ENCODE results near the gene ABCC8.

The ABCC8 gene

DNA sequence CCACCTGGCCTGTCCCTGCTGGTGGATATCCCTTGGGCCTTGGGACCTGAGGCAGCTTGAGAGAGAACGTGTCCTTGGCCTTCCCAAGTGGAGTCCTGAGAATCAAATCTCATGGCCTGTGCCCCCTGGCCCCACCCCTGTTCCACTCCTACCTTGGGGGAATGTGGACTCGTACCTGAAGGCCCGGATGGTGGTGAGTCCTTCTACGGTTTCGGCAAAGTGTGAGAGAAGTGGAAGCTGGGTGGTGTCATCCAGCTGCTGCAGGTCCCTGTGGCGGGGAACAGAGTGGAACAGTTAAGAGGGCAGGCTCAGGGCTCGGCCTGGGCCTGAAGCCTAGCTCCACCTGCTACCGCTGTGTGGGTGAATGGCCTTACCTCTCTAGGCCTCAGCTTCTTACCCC, 74.2 kb downstream of the ABCC8 start:
- no peak overlapping the region for H3K4me3 ChIP-seq (ENCODE audit: low read depth, low read length)
- TF ChIP-seq, protein P1, sequence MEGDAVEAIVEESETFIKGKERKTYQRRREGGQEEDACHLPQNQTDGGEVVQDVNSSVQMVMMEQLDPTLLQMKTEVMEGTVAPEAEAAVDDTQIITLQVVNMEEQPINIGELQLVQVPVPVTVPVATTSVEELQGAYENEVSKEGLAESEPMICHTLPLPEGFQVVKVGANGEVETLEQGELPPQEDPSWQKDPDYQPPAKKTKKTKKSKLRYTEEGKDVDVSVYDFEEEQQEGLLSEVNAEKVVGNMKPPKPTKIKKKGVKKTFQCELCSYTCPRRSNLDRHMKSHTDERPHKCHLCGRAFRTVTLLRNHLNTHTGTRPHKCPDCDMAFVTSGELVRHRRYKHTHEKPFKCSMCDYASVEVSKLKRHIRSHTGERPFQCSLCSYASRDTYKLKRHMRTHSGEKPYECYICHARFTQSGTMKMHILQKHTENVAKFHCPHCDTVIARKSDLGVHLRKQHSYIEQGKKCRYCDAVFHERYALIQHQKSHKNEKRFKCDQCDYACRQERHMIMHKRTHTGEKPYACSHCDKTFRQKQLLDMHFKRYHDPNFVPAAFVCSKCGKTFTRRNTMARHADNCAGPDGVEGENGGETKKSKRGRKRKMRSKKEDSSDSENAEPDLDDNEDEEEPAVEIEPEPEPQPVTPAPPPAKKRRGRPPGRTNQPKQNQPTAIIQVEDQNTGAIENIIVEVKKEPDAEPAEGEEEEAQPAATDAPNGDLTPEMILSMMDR (IDR thresholded peaks at IDR 0.05; ENCODE audit: low read depth, low read length, missing control alignments), result no peak
- in situ Hi-C loops (cut with HindIII; ENCODE audit: low sequenced_read_pairs), result no loop called here
- DNase-seq (ENCODE audit: low read depth), result no peak

DNA sequence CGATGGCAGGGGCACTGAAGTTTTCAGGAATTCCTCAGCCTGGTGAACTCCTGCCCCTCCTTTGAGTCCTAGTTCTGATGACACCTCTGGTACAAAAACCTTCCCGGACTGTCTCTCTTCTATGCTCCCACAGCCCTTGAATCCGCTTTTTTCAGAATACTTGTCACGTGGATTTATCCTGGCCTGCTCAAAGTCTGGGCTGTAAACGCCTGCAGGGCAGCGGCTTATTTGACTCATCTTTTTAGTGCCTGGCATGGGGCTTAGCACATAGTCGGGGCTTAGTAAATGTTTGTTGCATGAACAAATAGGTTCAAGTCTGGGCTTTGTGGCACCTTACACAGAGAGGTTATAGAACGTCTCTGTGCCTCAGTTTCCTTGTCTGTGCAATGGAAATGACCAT, 74.8 kb downstream of the ABCC8 start:
- no peak for DNase-seq (ENCODE audit: low read depth)
- in situ Hi-C loops (cut with HindIII; ENCODE audit: low sequenced_read_pairs), result no loop called here
- no peak overlapping the region for H3K4me3 ChIP-seq (ENCODE audit: low read depth, low read length)
- TF ChIP-seq, protein P1 (IDR thresholded peaks at IDR 0.05; ENCODE audit: low read depth, low read length, missing control alignments), result no peak

DNA sequence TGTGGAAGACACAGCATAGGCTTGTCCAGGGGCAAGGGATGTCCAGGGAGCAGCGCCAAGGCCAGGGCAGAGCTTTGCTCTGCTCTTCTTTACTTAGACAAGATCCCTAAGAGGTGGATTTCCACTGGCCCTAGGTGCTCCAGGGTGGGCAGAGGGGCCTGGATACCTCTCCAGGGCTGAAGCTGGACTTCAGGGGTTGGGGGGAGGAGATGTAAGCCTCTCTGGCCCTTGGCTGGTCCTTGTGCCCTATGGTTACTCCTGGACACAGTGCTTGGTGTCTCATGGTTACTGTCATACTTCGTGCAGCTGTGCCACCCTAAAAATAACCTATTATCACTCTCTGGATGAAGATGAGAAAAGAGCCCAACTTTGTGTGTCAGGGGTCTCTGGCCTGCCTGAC, 75.3 kb downstream of the ABCC8 start:
- no peak overlapping the region for H3K4me3 ChIP-seq (ENCODE audit: low read depth, low read length)
- TF ChIP-seq, protein P1 (IDR thresholded peaks at IDR 0.05; ENCODE audit: low read depth, low read length, missing control alignments), result no peak
- in situ Hi-C loops (cut with HindIII; ENCODE audit: low sequenced_read_pairs), result no loop called here
- DNase-seq (ENCODE audit: low read depth), result no peak

DNA sequence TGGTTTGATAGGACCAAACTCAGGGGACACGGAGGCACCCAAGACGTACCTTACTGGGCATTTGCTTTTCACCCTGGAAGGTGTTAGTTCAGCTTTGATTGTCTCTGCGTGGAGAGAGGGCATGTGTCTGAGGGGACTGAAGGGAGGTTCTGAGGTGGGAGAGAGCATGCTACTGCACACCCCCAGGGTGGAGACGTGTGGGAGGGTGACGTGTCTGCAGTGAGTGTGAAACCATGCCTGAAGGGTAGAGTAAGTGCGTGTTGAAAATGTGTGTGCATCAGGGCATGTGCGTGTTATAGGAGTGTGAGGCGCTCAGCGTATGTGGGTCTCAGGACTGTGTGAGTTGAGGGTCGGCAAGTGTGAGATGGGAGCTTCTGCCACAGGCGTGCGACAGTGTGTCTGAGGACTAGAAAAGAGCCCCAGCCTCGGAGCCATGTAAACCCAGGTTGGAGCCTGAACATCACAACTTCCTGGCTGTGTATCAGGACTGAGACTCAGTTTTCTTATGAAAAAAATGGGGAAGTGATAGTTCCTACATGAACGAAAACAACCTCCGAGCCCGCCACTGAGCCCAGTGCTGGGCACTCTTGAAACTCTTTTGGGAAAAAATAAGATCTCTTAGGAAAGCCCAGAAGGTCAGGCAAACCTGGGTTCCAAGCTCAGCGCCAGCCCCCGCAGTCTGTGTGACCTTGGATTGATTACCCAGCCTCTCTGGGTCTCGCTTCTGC, 76.4 kb downstream of the ABCC8 start:
- in situ Hi-C loops (cut with HindIII; ENCODE audit: low sequenced_read_pairs), result no loop called here
- TF ChIP-seq, protein P1 (IDR thresholded peaks at IDR 0.05; ENCODE audit: low read depth, low read length, missing control alignments), result no peak
- H3K4me3 ChIP-seq (ENCODE audit: low read depth, low read length), result no peak overlapping the region
- no peak for DNase-seq (ENCODE audit: low read depth)

DNA sequence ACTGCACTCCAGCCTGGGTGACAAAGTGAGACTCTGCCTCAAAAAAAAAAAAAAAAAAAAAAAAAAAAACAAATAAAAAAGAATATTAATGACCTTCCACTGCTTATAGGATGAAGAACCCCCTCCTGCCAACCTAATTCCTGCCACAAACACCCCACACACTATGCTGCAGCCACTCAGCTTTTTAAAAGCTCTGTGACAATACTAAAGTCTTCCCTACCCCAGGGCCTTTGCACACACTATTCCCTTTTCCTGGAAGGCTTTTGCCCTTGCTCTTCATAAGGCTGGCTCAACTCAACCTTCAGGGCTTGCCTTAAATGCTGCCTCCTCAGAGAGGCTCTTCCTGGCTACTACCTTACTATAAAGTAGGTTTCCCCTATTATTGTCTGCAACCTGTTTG, 77.4 kb downstream of the ABCC8 start:
- H3K4me3 ChIP-seq (ENCODE audit: low read depth, low read length), result no peak overlapping the region
- in situ Hi-C loops (cut with HindIII; ENCODE audit: low sequenced_read_pairs), result no loop called here
- TF ChIP-seq, protein P1 (IDR thresholded peaks at IDR 0.05; ENCODE audit: low read depth, low read length, missing control alignments), result no peak
- DNase-seq (ENCODE audit: low read depth), result no peak

DNA sequence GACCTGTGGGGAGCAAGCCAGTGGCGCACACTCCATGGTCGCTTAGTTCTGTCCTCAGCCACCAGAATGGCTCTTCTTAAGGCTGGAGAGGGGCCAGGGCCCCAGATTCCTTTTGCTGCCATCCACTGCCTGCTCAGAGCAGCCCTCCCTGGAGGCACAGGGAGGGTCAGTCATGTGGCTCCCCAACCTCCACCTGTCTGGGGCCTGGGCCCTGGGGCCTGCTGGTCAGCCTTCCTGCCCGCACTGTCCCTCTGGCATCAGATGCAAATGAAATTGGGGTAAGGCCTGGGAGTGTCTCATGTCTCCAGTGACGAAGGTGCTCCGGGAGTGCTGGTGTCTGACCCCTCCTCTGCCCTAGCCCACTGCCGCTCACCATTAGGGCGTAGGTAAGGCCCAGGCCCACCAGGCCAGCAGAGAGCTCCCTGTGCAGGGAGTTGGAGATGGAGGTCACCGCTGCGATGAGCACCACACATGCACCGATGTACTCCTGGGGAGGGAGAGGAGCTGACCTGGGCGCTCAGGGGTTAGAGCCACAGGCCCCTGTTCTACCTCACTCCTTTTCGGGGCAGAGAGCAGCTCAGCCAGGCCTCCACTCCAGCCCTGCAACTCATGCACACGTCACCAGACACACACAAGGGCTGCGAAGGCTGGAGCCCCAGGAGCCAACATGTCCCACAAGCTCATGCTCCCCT, 79.2 kb downstream of the ABCC8 start:
- in situ Hi-C loops (cut with HindIII; ENCODE audit: low sequenced_read_pairs), result no loop called here
- no peak overlapping the region for H3K4me3 ChIP-seq (ENCODE audit: low read depth, low read length)
- no peak for DNase-seq (ENCODE audit: low read depth)
- TF ChIP-seq, protein P1 (IDR thresholded peaks at IDR 0.05; ENCODE audit: low read depth, low read length, missing control alignments), result no peak

Data from astrocyte of the cerebellum (primary cell).